Dendritic cell treated with granulocyte-macrophage colony-stimulating factor and Interleukin-4, amounts not matched to agents 40 ng/mL and 50 ng/mL, for 4 days (primary cell): ENCODE data around the gene TSPAN11.

Experiments
- H3K27ac Mint-ChIP-seq: one replicate; pipeline ENCODE4 v1.8.0; 2022; ENCODE audit warnings: mild to moderate bottlenecking, mixed read lengths
- H3K27me3 Mint-ChIP-seq: one replicate; pipeline ENCODE4 v1.8.0; 2022; ENCODE audit warnings: mild to moderate bottlenecking, mixed read lengths
- H3K36me3 Mint-ChIP-seq: one replicate; pipeline ENCODE4 v1.8.0; 2022; ENCODE audit warnings: low read depth, mixed read lengths
- H3K4me1 Mint-ChIP-seq: one replicate; pipeline ENCODE4 v1.8.0; 2022; ENCODE audit warnings: low read depth, mixed read lengths
- H3K4me3 Mint-ChIP-seq: one replicate; pipeline ENCODE4 v1.8.0; 2022; ENCODE audit warnings: mild to moderate bottlenecking, moderate library complexity, mixed read lengths
- H3K9me3 Mint-ChIP-seq: one replicate; pipeline ENCODE4 v1.8.0; 2022; ENCODE audit warnings: mixed read lengths
- intact Hi-C: fragments of 100-400 bp; cut with micrococcal nuclease; formaldehyde crosslinking; loops from one replicate; pipeline ENCODE4 v1.15.0; 2022

Gene TSPAN11

GRCh38 chr12:30973175-30973574 lies 46.6 kb downstream of the TSPAN11 start:
- no peaks in the 10 kb centered on the region for H3K36me3 Mint-ChIP-seq
- H3K4me1 Mint-ChIP-seq, result no peaks in the 10 kb centered on the region
- no peak overlapping the region for H3K27ac Mint-ChIP-seq
- no peak overlapping the region for H3K4me3 Mint-ChIP-seq
- peaks cover 11% of the 10 kb centered on the region for H3K27me3 Mint-ChIP-seq
- H3K9me3 Mint-ChIP-seq, result no peaks in the 10 kb centered on the region
- intact Hi-C loops, result no loop called here

GRCh38 chr12:30973830-30974229 lies 47.3 kb downstream of the TSPAN11 start:
- Mint-ChIP-seq H3K27ac (no peak overlapping the region), H3K36me3 (no peaks in the 10 kb centered on the region), H3K4me3 (no peak overlapping the region), H3K27me3 (peaks cover 11% of the 10 kb centered on the region), H3K4me1 (no peaks in the 10 kb centered on the region), H3K9me3 (no peaks in the 10 kb centered on the region)
- intact Hi-C loops, result no loop called here

GRCh38 chr12:30974746-30975500 lies 48.4 kb downstream of the TSPAN11 start:
- no peaks in the 10 kb centered on the region for H3K4me1 Mint-ChIP-seq
- no peaks in the 10 kb centered on the region for H3K36me3 Mint-ChIP-seq
- H3K9me3 Mint-ChIP-seq, result no peaks in the 10 kb centered on the region
- H3K27me3 Mint-ChIP-seq, result peaks cover 8% of the 10 kb centered on the region
- intact Hi-C loops, result no loop called here
- no peak overlapping the region for H3K27ac Mint-ChIP-seq
- H3K4me3 Mint-ChIP-seq, result no peak overlapping the region

DNA sequence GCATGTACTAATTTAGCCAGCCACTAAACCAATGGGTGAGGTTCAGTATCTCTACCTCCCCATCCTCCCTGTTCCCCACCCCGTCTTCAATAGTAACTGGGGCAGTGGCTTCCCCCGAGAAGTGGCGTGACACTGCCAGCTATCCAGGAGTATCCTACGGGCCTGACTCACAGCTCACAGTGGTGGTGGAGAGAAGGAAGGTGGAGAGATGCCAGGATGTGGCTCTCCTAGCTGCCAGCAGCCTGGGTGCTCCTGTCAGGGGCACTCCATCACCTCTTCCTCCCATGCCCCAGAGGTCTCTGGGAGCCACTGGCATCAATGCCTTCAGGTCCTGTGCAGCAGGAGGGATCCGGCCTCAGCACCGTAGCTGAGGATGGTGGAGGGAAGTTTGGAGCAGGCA lies 49.0 kb downstream of the TSPAN11 start:
- Mint-ChIP-seq H3K9me3 (no peaks in the 10 kb centered on the region), H3K4me1 (no peaks in the 10 kb centered on the region), H3K27me3 (peaks cover 6% of the 10 kb centered on the region), H3K4me3 (no peak overlapping the region), H3K27ac (no peak overlapping the region), H3K36me3 (no peaks in the 10 kb centered on the region)
- intact Hi-C loops, result no loop called here

- no peaks in the 10 kb centered on the region for H3K4me1 Mint-ChIP-seq
- H3K27me3 Mint-ChIP-seq, result peaks cover 4% of the 10 kb centered on the region
Measured at GRCh38 chr12:30976206-30976605, 49.7 kb downstream of the TSPAN11 start.

DNA sequence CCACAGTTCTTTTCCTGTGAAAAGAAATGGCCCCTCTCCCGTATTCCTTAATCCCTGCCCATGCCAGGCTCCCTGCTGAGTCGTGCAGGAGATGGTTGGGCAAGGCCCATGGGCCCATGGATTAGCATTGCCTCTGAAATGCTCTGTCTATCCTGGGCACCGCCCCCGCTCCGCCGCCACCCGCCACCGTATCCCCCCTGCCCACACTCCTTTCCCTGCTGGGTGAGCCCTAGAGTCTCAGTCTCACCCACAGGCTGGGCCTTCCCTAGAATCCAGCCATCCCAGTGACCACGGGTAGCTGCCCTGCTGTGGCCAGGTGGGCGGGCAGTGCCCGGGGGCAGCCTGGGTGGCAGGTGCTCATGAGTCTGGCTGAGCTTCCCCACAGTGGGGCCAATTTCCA lies 50.6 kb downstream of the TSPAN11 start:
- Mint-ChIP-seq H3K4me1 (no peaks in the 10 kb centered on the region), H3K9me3 (no peaks in the 10 kb centered on the region)
- intact Hi-C loops, result no loop called here

More at GRCh38 chr12:30976206-30976605, 49.7 kb downstream of the TSPAN11 start:
- Mint-ChIP-seq H3K36me3 (no peaks in the 10 kb centered on the region), H3K4me3 (no peak overlapping the region), H3K9me3 (no peaks in the 10 kb centered on the region), H3K27ac (no peak overlapping the region)
- intact Hi-C loops, result no loop called here

GRCh38 chr12:30977537-30978349 lies 51.2 kb downstream of the TSPAN11 start:
- intact Hi-C loops, result no loop called here
- H3K27ac Mint-ChIP-seq, result no peak overlapping the region
- no peak overlapping the region for H3K4me3 Mint-ChIP-seq
- no peaks in the 10 kb centered on the region for H3K36me3 Mint-ChIP-seq
- H3K9me3 Mint-ChIP-seq, result no peaks in the 10 kb centered on the region
- no peaks in the 10 kb centered on the region for H3K4me1 Mint-ChIP-seq
- no peaks in the 10 kb centered on the region for H3K27me3 Mint-ChIP-seq

More for the DNA sequence above, 50.6 kb downstream of the TSPAN11 start:
- H3K36me3 Mint-ChIP-seq, result no peaks in the 10 kb centered on the region
- H3K4me3 Mint-ChIP-seq, result no peak overlapping the region
- H3K27ac Mint-ChIP-seq, result no peak overlapping the region
- peaks cover 3% of the 10 kb centered on the region for H3K27me3 Mint-ChIP-seq

GRCh38 chr12:30978639-30979038 lies 52.1 kb downstream of the TSPAN11 start:
- Mint-ChIP-seq H3K36me3 (no peaks in the 10 kb centered on the region), H3K9me3 (no peaks in the 10 kb centered on the region), H3K4me1 (no peaks in the 10 kb centered on the region), H3K27ac (no peak overlapping the region), H3K4me3 (no peak overlapping the region), H3K27me3 (no peaks in the 10 kb centered on the region)
- intact Hi-C loops, result no loop called here

DNA sequence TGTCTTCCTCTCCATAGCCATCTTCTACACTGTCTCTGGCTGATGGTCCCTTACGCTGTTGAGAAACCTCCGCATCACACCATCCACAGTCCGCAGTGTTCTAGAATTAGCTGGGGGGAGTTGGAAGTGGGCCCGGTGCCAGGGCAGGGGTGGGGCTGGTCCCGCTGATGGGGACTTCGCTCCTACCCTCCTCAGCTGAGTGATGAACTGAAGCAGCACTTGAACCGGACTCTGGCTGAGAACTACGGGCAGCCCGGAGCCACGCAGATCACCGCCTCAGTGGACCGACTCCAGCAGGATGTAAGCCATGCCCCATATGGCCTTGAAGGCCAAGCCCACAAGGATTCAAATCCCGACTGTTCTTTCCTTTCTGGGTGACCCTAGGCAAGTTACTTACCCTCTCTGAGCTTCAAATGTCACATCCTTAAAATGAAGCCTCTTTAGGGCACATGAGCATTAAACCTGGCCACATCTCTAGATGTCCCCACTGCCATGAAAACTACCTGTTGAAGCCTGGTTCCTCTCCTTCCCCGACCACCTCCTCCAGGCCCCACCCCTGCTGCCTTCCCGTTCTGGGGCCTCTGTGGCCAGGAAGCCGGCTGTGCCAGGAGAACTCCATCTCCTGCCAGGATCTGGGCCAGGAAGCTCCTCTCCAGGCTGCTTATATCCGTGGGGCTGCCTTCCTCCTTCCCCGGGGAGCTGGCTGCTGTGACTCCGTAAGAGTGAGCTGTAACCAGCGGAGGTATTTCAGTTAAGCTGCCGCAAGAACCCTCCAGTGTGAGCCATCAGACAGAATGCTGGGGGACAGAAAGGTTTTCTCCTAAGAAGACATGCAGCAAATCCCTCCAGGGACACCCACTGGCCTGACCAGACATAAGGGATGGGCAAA lies 53.1 kb downstream of the TSPAN11 start:
- Mint-ChIP-seq H3K27me3 (no peaks in the 10 kb centered on the region), H3K4me3 (no peak overlapping the region), H3K27ac (no peak overlapping the region), H3K9me3 (no peaks in the 10 kb centered on the region), H3K36me3 (no peaks in the 10 kb centered on the region), H3K4me1 (no peaks in the 10 kb centered on the region)
- intact Hi-C loops, result loop anchor here (10.0 kb wide), 1 partner anchor 135 kb away; no protein-coding TSS in a partner anchor

GRCh38 chr12:30980955-30981662 lies 54.6 kb downstream of the TSPAN11 start:
- H3K27ac Mint-ChIP-seq, result no peak overlapping the region
- intact Hi-C loops, result loop anchor here (10.0 kb wide), 1 partner anchor 136 kb away; no protein-coding TSS in a partner anchor
- no peak overlapping the region for H3K4me3 Mint-ChIP-seq

DNA sequence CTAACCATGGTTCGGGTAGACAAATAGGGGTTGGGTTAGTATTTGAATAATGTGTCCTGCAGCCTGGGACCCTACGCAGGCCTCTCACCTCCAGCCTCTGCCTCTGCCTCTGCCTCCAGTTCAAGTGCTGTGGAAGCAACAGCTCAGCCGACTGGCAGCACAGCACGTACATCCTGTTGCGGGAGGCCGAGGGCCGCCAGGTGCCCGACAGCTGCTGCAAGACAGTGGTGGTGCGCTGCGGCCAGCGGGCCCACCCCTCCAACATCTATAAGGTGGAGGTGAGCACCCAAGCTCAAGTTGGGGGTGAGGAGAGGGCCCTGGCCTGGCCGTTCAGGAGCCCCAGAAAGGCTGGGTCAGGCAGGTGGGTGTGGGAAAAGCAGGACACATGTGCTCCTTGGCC lies 55.9 kb downstream of the TSPAN11 start:
- intact Hi-C loops, result loop anchor here (10.0 kb wide), 1 partner anchor 138 kb away; no protein-coding TSS in a partner anchor

More at GRCh38 chr12:30980955-30981662, 54.6 kb downstream of the TSPAN11 start:
- H3K27me3 Mint-ChIP-seq, result no peaks in the 10 kb centered on the region
- no peaks in the 10 kb centered on the region for H3K36me3 Mint-ChIP-seq
- no peaks in the 10 kb centered on the region for H3K9me3 Mint-ChIP-seq
- no peaks in the 10 kb centered on the region for H3K4me1 Mint-ChIP-seq

DNA sequence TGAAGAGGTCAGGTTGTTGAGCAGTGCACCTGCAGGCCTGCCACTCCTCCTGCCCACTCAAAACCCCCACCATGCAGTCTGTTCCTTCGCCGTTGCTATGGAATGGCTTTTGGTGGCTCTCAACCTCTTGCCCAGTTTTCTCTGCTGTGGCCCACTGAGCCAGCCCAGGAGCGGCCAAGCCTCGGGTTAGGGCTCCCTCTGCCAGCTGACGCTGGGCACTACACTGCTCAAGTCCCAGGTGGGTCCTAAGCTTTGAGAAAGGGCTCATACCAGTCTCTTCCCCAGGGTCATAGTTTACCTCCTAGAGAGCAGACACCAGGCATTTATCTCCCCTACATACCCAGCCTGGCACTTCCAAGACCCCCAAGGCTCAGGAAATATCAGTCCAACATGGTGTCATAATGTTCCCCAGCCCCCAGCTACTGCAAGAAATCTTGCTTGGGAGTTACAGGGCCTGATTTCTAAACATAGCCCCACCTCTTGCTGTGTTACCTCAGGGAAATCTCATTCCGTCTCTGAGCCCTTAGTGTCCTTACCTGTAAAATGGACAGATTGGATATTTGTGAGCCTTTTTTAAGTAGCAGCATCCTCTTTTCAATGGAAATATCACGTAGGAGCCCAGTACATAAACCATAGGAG lies 59.4 kb downstream of the TSPAN11 start:
- no peak overlapping the region for H3K4me3 Mint-ChIP-seq
- no peak overlapping the region for H3K27ac Mint-ChIP-seq
- no peaks in the 10 kb centered on the region for H3K4me1 Mint-ChIP-seq
- no peaks in the 10 kb centered on the region for H3K9me3 Mint-ChIP-seq
- H3K27me3 Mint-ChIP-seq, result no peaks in the 10 kb centered on the region
- no peaks in the 10 kb centered on the region for H3K36me3 Mint-ChIP-seq
- intact Hi-C loops, result loop anchor here (10.0 kb wide), 1 partner anchor 141 kb away; no protein-coding TSS in a partner anchor

More for the DNA sequence above, 55.9 kb downstream of the TSPAN11 start:
- Mint-ChIP-seq H3K4me3 (no peak overlapping the region), H3K36me3 (no peaks in the 10 kb centered on the region), H3K9me3 (no peaks in the 10 kb centered on the region), H3K27me3 (no peaks in the 10 kb centered on the region), H3K27ac (no peak overlapping the region), H3K4me1 (no peaks in the 10 kb centered on the region)

DNA sequence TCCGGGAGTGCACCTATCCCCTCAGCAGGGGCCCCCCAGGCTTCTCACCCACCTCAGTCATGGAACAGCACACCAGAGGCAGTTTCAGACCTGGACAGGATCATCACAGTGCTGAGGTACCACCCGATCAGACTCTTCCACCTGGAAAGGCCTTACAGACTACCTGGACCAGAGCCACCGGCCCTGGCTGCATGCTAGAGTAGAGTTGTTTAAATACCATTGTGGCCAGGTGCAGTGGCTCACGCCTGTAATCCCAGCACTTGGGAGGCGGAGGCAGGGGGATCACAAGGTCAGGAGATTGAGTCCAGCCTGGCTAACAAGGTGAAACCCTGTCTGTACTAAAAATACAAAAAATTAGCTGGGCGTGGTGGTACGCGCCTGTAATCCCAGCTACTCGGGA lies 61.5 kb downstream of the TSPAN11 start:
- no peaks in the 10 kb centered on the region for H3K9me3 Mint-ChIP-seq
- H3K36me3 Mint-ChIP-seq, result no peaks in the 10 kb centered on the region
- H3K27me3 Mint-ChIP-seq, result no peaks in the 10 kb centered on the region
- intact Hi-C loops, result loop anchor here (10.0 kb wide), 1 partner anchor 143 kb away; no protein-coding TSS in a partner anchor
- H3K4me3 Mint-ChIP-seq, result no peak overlapping the region
- H3K4me1 Mint-ChIP-seq, result no peaks in the 10 kb centered on the region
- H3K27ac Mint-ChIP-seq, result no peak overlapping the region
